DMS153 treated with DMSO at 0.1 percent for 48 hours (cell line): ENCODE results near the gene APBA2.
"Not testable (repeated sequence)": the region's sequence is repeated elsewhere in the genome, so short reads cannot be mapped to it uniquely, and the experiment has no call there.

Experiments used
- DNase-seq: peaks from one replicate; lab custom pipeline; 2025; ENCODE audit not compliant: unreplicated experiment; lab: John Stamatoyannopoulos, UW

Gene APBA2

GRCh38 chr15:28885630-28886430 lies at the start of gene APBA2:
Gene APBA2 (plus strand): TSS chr15:28885974. CDS start chr15:29053885, 167,911 bp downstream.
- no peak for DNase-seq

- not testable (repeated sequence) for DNase-seq
Observed at GRCh38 chr15:28840285-28840684, 45.5 kb upstream of the APBA2 start.

DNA sequence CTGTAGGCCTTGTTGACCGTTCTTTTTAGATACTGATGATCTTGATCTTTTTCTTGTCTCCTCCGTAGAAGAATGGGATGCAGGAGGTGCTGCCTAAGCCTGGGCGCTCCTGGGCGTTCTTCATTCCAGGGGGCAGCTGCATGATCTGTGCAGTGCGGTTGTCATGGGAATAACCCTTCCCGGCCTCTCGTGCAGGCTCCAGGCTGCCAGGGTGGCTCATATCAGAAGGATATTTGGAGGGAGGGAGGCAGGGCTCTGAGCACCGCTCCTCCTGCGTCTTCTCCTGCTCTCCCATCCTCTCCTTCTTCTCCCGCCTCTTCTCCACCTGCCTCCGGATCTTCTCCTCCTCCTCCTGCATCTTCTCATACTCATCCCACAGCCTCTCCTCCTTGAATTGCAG lies 43.6 kb upstream of the APBA2 start:
- DNase-seq, result not testable (repeated sequence)

DNA sequence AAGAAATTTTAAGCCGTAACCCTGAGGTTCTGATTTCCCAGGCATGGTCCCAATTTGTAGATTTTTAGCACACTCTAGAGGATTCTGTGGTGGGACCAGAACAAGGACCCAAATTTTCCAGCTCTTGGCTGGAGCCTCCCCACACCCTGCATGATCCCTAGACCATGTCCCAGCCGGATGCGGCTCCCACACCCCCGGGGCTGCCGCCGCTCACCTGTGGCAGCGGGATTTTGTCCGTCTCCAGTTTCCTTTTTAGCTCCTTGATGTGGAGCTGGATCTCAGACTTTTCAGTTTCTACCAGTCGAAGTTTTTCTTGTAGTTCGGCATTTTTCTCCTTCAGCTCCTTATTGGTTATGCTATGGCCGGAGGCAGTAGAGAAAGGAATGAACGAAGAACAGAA lies 42.3 kb upstream of the APBA2 start:
- not testable (repeated sequence) for DNase-seq

DNA sequence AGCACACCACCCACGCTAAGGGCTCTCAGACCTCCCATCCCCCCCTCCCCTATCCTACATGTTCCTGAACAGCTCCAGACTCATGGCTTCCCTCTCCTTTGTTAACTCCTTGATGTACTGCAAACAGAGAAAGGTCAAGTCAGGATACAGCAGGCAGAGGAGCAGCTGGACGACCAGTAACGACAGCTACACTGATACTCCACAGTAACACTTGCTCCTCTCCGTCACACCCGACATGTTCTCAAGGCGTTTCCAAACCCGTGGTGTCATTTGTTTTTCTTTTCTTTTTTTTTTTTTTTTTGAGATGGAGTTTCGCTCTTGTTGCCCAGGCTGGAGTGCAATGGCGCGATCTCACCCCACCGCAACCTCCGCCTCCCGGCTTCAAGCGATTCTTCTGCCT lies 41.6 kb upstream of the APBA2 start:
- not testable (repeated sequence) for DNase-seq

- DNase-seq, result not testable (repeated sequence)
Observed at GRCh38 chr15:28847247-28847646, 38.5 kb upstream of the APBA2 start.

GRCh38 chr15:28847959-28848358 lies 37.8 kb upstream of the APBA2 start:
- DNase-seq, result not testable (repeated sequence)

GRCh38 chr15:28848521-28848920 lies 37.3 kb upstream of the APBA2 start, which contains the start of gene GOLGA6L7:
Gene GOLGA6L7 (minus strand): TSS chr15:28848644. CDS start chr15:28848549, 95 bp downstream.
- not testable (repeated sequence) for DNase-seq

- not testable (repeated sequence) for DNase-seq
Observed at GRCh38 chr15:28849271-28849670, 36.5 kb upstream of the APBA2 start.

DNA sequence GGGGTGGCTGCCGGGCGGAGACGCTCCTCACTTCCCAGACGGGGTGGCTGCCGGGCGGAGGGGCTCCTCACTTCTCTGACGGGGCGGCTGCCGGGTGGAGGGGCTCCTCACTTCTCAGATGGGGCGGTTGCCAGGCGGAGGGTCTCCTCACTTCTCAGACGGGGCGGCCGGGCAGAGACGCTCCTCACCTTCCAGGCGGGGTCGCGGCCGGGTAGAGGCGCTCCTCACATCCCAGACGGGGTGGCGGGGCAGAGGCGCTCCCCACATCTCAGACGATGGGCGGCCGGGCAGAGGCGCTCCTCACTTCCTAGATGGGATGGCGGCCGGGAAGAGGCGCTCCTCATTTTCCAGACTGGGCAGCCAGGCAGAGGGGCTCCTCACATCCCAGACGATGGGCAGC lies 36.0 kb upstream of the APBA2 start:
- not testable (repeated sequence) for DNase-seq

GRCh38 chr15:28853654-28854053 lies 32.1 kb upstream of the APBA2 start:
- not testable (repeated sequence) for DNase-seq

GRCh38 chr15:28854578-28854977 lies 31.2 kb upstream of the APBA2 start:
- not testable (repeated sequence) for DNase-seq

DNA sequence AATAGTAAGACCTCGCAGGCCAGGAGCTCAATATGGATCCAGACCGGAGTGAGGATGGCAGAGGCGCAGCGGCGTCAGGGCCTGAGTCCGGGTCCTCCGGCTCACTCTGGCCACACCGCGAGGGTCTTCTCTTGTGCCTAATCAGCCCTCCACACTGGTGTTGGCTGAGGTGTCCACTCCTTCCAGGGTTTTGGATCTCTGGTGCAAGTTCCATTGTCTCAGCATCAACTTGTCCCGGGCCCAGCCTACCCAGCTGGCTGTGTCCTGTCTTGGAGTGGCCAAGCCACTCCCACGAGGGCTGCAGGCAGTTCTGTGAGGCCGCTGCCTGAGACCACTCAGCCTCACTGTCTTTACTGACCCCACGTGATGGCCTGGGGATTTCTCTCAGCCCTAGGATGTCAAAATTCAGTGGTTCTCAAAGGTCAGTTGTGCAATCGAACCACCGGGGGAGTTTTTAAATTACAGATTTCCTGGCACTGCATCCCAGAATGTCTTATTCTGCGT lies 24.7 kb upstream of the APBA2 start:
- no peak for DNase-seq

DNA sequence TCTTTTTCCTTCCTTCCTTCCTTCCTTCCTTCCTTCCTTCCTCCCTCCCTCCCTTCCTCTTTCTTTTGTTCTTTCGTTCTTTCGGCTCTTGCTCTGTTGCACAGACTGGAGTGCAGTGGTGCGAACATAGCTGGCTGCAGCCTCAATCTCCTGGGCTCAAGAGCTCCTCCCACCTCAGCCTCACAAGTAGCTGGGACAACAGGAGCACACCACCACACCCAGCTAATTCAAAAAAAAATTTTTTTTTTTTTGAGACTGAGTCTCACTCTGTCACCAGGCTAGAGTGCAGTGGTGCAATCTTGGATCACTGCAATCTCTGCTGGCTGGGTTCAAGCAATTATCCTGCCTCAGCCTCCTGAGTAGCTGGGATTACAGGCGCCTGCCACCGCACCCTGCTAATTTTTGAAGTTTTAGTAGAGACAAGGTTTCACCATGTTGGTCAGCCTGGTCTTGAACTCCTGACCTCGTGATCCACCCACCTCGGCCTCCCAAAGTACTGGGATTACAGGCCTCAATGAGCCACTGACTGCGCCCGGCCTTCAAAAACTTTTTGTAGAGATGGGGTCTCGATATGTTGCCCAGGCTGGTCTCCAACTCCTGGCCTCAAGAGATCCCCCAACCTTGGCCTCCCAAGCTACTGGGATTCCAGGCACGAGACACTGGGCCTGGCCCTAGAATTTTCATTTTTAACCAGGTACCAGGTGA lies 24.0 kb upstream of the APBA2 start:
- DNase-seq, result not testable (repeated sequence)

GRCh38 chr15:28868744-28869345 lies 16.9 kb upstream of the APBA2 start:
- no peak for DNase-seq

DNA sequence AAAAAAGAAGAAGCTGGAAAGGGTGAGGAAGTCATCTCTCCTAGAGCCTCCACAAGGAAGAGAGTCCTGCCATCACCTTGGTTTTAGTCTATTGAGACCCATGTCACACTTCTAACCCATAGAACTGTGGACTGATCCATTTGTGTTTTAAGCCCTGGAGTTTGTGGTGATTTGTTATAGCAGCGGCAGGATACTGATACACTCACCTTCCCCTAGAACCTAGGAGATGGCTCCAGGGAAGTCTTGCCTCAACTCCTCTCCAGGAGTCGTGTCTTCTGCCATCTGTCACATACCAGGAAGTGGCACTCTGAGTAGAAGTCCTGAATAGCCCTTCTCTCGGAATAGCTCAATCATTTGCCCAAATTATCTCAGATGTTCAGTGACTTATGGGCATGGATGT lies 14.6 kb upstream of the APBA2 start:
- DNase-seq, result no peak

DNA sequence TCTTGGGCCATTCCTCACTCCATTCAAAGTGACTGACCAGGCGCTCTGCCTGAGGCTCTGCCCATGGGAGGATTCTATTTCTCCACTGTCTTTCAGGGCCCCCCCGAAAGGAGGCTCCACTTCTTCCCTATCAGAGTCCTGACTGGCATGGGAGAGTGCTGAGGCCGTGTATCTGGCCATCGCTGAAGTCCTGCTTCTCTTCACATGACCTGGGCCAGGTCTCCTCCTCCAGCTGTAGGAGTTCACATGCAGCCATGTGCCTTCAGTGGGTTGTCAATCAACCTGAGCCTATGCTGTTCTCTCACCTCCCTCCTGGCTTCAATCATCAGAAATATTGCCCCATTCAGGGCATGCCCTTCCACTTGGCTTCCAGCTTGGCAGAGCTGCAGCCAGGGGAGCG lies 12.8 kb upstream of the APBA2 start:
- DNase-seq, result no peak

- DNase-seq, result no peak
Observed at GRCh38 chr15:28873585-28874190, 12.1 kb upstream of the APBA2 start.

DNA sequence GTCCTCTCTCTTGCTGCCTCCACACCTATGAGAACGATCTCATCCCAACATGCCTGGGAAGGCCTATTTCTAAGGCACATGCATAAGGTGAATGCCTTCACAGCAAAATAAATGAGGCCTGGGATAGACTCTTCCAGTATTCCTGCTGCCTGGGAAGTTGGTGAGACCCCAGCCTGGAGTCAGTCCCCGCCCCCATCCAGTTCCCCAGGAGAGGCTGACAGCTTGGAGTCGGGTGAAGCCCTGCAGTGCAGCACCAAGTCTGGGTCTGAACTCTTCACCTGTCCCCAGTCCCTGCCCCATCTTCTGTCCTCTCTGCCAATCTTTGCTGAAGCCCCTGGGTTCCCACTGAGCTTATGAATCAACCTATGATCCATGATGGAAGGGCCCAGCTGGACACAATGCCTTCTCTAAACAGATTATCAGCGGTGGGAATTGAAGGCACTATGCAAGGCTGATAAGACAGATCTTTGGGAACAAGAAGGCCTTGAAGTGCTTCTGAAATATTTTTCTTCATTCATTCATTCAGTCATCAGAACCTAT lies 10.2 kb upstream of the APBA2 start:
- DNase-seq, result no peak

DNA sequence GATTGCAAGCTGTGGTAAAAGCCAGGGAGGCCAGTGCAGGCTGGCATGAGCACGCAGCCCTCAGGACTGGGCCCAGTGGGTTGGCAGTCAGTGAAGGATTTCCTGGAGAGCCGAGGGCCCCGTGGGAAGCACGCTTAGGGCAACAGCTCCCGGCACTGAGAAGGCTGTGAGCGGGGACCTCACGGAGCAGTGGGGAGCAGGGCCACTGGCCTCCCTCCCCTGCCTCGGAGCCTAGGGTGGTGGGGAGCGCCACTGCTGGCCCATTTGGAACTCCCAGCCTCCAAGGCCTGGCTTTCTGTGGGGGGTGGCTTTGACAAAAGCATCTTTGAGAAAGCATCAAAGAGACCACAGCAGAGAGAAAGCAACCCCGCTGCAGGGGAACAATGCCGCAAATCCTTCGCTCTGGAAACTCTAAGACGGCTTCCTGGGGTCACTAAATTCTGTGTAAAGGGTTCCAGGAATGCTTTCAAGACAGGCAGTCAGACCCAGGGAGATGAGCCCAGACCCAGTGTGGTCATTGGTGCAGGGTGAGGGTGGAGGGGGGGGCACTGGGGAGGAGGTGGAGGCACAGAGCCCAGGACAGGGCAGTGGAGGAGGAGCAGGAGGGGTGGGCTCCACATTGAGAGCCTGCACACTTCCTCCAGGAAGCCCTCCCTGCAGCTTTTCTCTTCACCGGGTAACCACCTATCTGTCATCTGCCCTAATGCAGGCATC lies 9.5 kb upstream of the APBA2 start:
- no peak for DNase-seq
